Peyer's patch (tissue), 4 donors: Measurements from ENCODE around the gene RERE.

Experiments used
- POLR2A ChIP-seq, 2 donors: fragments of 450-650 bp; IDR thresholded peaks; one replicate each; pipeline ENCODE4 v1.5.1; 2017; ENCODE audit warnings: antibody characterized with exemption in 2 of 2, mild to moderate bottlenecking in 2 of 2, moderate library complexity in 2 of 2
- TF ChIP-seq, protein P1 (sequence below), 6 experiments: fragments of 450-650 bp in 4 of 6; fragments of 200-600 bp in 2 of 6; sonication (generic) in 1 of 6; IDR thresholded peaks; one replicate each; pipeline ENCODE4 v1.5.1; 2017 to 2019; ENCODE audit warnings: antibody characterized with exemption in 6 of 6, mild to moderate bottlenecking in 3 of 6, moderate library complexity in 1 of 6

DNA sequence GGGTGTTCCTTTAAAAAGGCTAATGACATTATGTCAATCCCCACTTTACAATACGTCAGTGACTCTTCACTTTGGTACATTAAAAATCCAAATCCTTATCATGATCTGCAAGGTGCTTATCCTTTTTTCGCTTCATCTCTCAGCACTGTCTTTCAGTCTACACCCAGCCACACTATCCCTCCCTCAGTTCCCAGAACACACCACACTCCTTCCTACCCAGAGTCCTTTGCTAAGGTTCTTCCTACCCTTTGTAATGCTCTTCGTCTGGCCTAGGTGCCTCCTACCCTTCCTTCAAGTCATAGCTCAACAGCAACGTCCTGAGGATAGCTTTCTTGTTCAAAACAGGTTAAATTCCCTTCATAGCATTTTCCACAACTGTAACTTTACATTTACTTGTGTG, 152.6 kb downstream of the RERE start:
- TF ChIP-seq, protein P1, sequence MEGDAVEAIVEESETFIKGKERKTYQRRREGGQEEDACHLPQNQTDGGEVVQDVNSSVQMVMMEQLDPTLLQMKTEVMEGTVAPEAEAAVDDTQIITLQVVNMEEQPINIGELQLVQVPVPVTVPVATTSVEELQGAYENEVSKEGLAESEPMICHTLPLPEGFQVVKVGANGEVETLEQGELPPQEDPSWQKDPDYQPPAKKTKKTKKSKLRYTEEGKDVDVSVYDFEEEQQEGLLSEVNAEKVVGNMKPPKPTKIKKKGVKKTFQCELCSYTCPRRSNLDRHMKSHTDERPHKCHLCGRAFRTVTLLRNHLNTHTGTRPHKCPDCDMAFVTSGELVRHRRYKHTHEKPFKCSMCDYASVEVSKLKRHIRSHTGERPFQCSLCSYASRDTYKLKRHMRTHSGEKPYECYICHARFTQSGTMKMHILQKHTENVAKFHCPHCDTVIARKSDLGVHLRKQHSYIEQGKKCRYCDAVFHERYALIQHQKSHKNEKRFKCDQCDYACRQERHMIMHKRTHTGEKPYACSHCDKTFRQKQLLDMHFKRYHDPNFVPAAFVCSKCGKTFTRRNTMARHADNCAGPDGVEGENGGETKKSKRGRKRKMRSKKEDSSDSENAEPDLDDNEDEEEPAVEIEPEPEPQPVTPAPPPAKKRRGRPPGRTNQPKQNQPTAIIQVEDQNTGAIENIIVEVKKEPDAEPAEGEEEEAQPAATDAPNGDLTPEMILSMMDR (IDR thresholded peaks at IDR 0.05): no peak
- TF ChIP-seq POLR2A (IDR thresholded peaks at IDR 0.05): no peak
